Measurements from ENCODE around the gene PRKD3. TPM values are rescaled to one million over a fixed set of nuclear protein-coding genes. Genes with fewer than 3 reads are reported as not detected.

PRKD3 gene
- total RNA-seq, 1 donor from 2014 or later = 14.0 TPM

DNA sequence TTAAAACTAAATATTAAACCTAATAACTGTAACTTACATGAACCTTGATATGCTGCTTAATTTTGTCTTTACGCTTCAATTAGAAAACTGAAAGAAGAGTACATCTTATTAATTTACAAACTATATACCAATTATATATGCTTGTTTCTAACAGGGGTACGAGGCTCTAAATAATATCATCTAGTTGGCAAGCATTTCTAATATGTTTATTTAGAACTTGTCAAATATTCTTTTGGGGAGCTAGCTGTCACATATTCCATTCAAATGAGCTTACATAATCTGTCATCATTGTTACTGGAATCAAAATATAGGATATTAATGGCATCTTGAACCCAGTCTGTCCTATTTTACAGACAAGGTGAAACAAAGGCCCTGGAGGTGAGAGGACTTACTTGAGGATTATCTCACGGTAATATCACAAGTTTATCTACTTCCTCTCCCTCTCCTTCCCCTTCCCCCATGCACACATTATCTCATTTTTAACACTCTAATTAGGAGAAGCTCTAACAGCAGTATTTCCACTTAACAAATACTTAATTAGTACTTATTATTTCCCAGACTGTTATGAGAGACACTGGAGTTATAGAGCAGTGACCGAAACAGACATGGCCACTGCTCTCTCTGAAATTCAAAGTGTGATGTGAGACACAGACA is 3.5 kb downstream of the PRKD3 start:
- intact Hi-C loops (cut with micrococcal nuclease) = loop anchor here (10.0 kb wide), 1 partner anchor 1076 kb away; no protein-coding TSS in a partner anchor
- no peak for DNase-seq (ENCODE audit: low spot score)
- H3K27me3 Mint-ChIP-seq (ENCODE audit: low read depth) = peaks cover 26% of the 10 kb centered on the region
- no peaks in the 10 kb centered on the region for H3K9me3 Mint-ChIP-seq
- H3K36me3 Mint-ChIP-seq (ENCODE audit: low read depth) = peaks cover 26% of the 10 kb centered on the region
- peaks cover 46% of the 10 kb centered on the region for H3K4me1 Mint-ChIP-seq (ENCODE audit: low read depth)
- no peak overlapping the region for H3K27ac Mint-ChIP-seq
- no peak overlapping the region for H3K4me3 Mint-ChIP-seq (ENCODE audit: low read depth)

DNA sequence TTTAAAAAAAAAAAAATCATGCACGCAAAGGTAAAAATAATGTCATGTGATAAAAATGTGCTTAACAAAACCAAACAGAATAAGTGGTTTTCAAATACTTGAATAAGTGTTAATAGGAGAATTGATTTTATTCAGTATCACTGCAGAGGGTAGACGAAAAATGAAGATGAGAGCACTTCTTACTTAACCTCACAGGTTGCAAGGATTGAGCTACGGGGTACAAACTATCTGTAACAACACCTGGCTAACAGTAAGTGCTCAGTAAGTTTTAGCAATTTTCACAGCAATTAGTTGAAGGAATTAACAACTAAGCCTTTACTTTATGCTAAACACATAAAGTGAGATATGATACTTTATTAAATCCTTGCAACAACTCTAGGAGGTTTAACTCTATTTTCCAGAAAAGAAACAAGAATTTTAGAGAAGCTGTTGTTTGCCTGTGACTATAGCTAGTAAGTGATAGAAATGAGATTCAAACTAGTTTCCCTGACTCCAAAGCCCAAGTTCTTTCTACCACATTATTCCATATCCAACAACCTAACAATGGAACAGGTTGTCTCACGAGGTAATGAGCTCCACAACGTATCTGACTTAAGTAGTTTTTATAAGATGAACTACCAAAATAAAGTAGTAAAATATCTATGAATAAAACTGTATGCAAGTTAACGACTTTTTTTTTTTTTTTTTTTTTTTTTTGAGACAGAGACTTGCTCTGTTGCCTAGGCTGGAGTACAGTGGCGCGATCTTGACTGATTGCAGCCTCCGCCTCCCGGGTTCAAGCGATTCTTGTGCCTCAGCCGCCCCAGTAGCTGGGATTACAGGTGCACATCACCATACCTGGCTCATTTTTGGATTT is 4.7 kb downstream of the PRKD3 start:
- intact Hi-C loops (cut with micrococcal nuclease) = loop anchor here (10.0 kb wide), 1 partner anchor 1075 kb away; no protein-coding TSS in a partner anchor
- H3K9me3 Mint-ChIP-seq = no peaks in the 10 kb centered on the region
- H3K27ac Mint-ChIP-seq = no peak overlapping the region
- peaks cover 20% of the 10 kb centered on the region for H3K27me3 Mint-ChIP-seq (ENCODE audit: low read depth)
- no peak for DNase-seq (ENCODE audit: low spot score)
- peaks cover 32% of the 10 kb centered on the region for H3K36me3 Mint-ChIP-seq (ENCODE audit: low read depth)
- no peak overlapping the region for H3K4me3 Mint-ChIP-seq (ENCODE audit: low read depth)
- peaks cover 40% of the 10 kb centered on the region for H3K4me1 Mint-ChIP-seq (ENCODE audit: low read depth)

DNA sequence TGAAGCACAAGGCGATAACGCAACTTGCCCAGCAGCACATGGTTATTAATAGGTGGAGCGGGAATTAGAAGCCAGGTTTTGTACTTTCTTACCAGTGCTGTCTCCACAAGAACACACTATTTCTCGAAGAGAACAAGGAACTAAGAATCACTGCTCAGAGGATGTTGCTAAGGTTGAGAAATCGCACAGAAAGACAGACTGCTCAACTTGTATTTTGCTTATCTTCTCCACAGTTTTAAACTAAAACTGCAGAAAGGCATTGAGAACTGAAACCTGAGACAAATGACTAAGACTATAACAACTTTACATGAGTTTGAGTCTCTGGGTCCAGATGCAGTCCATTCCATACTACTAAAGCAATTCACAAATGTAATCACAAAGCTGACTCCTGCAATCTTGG is 6.2 kb downstream of the PRKD3 start:
- Mint-ChIP-seq H3K27ac (no peak overlapping the region), H3K4me3 (ENCODE audit: low read depth) (no peak overlapping the region), H3K4me1 (ENCODE audit: low read depth) (peaks cover 33% of the 10 kb centered on the region), H3K27me3 (ENCODE audit: low read depth) (peaks cover 13% of the 10 kb centered on the region), H3K36me3 (ENCODE audit: low read depth) (peaks cover 25% of the 10 kb centered on the region), H3K9me3 (no peaks in the 10 kb centered on the region)
- intact Hi-C loops (cut with micrococcal nuclease) = no loop called here
- no peak for DNase-seq (ENCODE audit: low spot score)

DNA sequence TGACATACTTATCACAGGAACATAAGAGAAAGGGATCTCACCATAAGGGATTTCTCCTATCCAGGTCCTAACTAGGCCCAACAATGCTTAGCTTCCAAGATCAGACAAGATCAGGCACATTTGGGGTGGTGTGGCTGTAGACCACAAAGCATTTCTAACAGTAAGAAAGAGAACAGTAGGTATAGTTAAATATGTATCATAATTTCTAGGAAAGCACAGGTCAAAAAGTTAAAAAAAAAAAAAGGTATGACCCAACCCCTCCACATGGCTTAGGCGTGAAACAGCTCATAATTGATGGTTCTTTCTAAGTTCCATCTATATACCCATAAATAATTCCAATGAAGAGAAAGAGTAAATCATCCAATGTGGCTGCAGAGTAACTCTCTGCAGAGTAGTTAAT is 6.9 kb downstream of the PRKD3 start:
- intact Hi-C loops (cut with micrococcal nuclease) = no loop called here
- Mint-ChIP-seq H3K27me3 (ENCODE audit: low read depth) (peaks cover 10% of the 10 kb centered on the region), H3K36me3 (ENCODE audit: low read depth) (peaks cover 22% of the 10 kb centered on the region), H3K27ac (no peak overlapping the region), H3K9me3 (no peaks in the 10 kb centered on the region), H3K4me3 (ENCODE audit: low read depth) (no peak overlapping the region), H3K4me1 (ENCODE audit: low read depth) (peaks cover 29% of the 10 kb centered on the region)
- no peak for DNase-seq (ENCODE audit: low spot score)

DNA sequence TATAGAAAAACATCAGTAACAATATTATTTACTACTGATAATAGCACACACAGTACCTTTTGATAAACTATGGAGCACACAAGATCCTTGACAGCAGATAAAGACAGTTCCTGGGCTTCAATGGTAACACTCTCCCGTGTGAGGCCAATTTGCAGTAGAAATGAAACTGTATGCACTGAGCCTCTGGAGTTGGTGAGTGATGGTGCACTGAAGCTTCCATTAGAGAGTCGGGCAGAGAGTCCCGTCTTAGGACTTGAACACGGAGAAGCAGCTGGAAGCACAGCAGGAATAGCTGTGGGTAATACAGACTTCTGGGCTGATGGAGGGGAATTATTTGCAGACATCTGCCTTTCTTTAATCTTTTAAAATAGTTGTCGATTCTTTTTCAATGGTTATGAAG is 8.5 kb downstream of the PRKD3 start:
- H3K4me1 Mint-ChIP-seq (ENCODE audit: low read depth) = peaks cover 19% of the 10 kb centered on the region

DNA sequence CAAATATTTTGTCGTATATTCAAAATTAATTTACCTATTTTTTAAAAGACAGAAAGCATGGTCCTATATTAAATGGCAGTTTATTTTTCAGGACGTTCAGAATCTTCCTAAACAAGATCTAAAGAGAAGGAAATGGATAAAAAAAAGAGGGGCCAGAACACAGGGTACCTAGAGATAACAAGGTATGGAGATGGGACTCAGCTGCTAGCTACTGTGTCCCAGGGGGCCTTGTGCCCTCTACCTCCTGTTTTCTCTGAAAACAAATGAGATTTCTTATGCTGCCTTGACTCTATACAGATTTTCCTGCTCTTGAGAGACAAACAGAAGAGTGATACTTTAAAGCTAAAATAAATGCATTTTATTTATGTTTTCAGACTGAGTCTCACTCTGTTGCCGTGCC is 9.3 kb downstream of the PRKD3 start:
- no peak overlapping the region for H3K27ac Mint-ChIP-seq

More for the DNA sequence above, 8.5 kb downstream of the PRKD3 start:
- intact Hi-C loops (cut with micrococcal nuclease) = no loop called here
- H3K4me3 Mint-ChIP-seq (ENCODE audit: low read depth) = no peak overlapping the region
- peaks cover 5% of the 10 kb centered on the region for H3K27me3 Mint-ChIP-seq (ENCODE audit: low read depth)
- peaks cover 18% of the 10 kb centered on the region for H3K36me3 Mint-ChIP-seq (ENCODE audit: low read depth)
- H3K9me3 Mint-ChIP-seq = no peaks in the 10 kb centered on the region
- no peak overlapping the region for H3K27ac Mint-ChIP-seq
- DNase-seq (ENCODE audit: low spot score) = no peak

DNA sequence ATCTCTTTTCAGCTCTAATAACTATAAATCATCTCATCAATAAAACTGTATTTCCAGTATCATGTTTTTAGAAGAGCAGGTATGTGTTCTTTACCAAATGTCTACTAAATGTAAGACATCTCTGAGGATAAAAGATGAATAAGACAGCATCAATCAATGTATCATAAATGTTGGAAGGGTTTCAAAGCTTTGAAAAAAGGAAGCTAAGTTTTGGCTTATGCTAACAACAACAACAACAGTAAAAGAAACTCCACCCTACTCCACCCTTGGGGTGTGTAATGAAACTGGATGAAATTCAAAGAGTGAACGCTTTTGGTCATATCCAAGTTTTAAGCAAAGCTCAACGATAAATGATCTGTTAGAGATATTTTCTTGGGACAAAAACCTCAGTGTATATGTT is 17.1 kb downstream of the PRKD3 start:
- H3K27ac Mint-ChIP-seq = no peak overlapping the region
- no peak for DNase-seq (ENCODE audit: low spot score)
- intact Hi-C loops (cut with micrococcal nuclease) = no loop called here
- H3K4me3 Mint-ChIP-seq (ENCODE audit: low read depth) = no peak overlapping the region
- peaks cover 3% of the 10 kb centered on the region for H3K36me3 Mint-ChIP-seq (ENCODE audit: low read depth)
- peaks cover 1% of the 10 kb centered on the region for H3K27me3 Mint-ChIP-seq (ENCODE audit: low read depth)
- no peaks in the 10 kb centered on the region for H3K9me3 Mint-ChIP-seq
- H3K4me1 Mint-ChIP-seq (ENCODE audit: low read depth) = peaks cover 7% of the 10 kb centered on the region

More for the DNA sequence above, 9.3 kb downstream of the PRKD3 start:
- DNase-seq (ENCODE audit: low spot score) = no peak
- H3K4me3 Mint-ChIP-seq (ENCODE audit: low read depth) = no peak overlapping the region
- peaks cover 20% of the 10 kb centered on the region for H3K36me3 Mint-ChIP-seq (ENCODE audit: low read depth)
- peaks cover 5% of the 10 kb centered on the region for H3K27me3 Mint-ChIP-seq (ENCODE audit: low read depth)
- H3K9me3 Mint-ChIP-seq = no peaks in the 10 kb centered on the region
- intact Hi-C loops (cut with micrococcal nuclease) = no loop called here
- peaks cover 20% of the 10 kb centered on the region for H3K4me1 Mint-ChIP-seq (ENCODE audit: low read depth)

DNA sequence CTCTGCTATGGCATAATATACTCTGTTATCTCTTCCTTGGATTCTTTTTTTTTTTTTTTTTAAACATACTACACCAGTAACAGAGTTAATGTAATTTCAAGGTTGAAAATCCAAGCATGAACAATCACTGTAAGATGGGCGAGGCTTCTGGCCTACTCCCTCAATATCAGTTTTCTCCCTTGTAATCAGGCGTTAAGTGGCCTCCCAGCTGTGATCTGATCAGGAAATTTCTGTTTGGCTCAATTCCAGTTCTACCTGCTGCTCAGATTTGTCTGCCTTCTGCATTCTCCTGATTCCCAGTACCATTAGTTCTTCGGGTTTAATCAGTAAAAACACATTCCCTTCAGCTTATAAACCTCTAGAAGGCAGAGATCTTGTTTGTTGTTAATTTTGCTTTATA is 18.6 kb downstream of the PRKD3 start:
- peaks cover under 1% of the 10 kb centered on the region for H3K36me3 Mint-ChIP-seq (ENCODE audit: low read depth)
- no peaks in the 10 kb centered on the region for H3K27me3 Mint-ChIP-seq (ENCODE audit: low read depth)
- no peaks in the 10 kb centered on the region for H3K9me3 Mint-ChIP-seq
- DNase-seq (ENCODE audit: low spot score) = no peak
- intact Hi-C loops (cut with micrococcal nuclease) = no loop called here
- H3K4me1 Mint-ChIP-seq (ENCODE audit: low read depth) = peaks cover 2% of the 10 kb centered on the region
- H3K4me3 Mint-ChIP-seq (ENCODE audit: low read depth) = no peak overlapping the region
- no peak overlapping the region for H3K27ac Mint-ChIP-seq

DNA sequence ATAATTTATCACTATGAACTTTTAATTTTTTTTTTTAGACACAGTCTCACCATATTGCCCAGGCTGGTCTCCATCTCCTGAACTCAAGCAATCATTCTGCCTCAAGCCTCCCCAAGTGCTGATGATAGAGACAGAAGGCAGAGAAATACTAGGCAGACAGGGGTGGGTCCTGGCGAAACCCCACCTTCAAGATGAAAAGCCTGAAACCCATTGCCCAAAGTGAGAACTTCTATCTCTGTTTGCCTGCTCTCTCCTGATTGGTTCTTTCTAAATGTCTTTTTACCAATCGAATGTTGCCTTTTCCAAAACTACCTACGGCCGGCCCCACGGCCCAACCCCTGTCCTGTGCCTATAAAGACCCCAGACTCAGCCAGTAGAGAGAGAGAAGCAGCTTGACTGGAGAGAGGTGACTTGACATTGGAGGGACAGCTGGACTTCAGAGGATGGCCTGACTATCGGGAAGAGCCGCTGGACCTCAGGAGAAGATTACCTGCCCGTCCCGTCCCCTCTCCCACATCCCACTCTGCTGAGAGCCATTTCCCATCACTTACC is 21.9 kb downstream of the PRKD3 start:
- intact Hi-C loops (cut with micrococcal nuclease) = no loop called here
- Mint-ChIP-seq H3K36me3 (ENCODE audit: low read depth) (no peaks in the 10 kb centered on the region), H3K4me3 (ENCODE audit: low read depth) (no peak overlapping the region), H3K4me1 (ENCODE audit: low read depth) (no peaks in the 10 kb centered on the region), H3K27me3 (ENCODE audit: low read depth) (no peaks in the 10 kb centered on the region), H3K27ac (no peak overlapping the region), H3K9me3 (no peaks in the 10 kb centered on the region)
- no peak for DNase-seq (ENCODE audit: low spot score)

DNA sequence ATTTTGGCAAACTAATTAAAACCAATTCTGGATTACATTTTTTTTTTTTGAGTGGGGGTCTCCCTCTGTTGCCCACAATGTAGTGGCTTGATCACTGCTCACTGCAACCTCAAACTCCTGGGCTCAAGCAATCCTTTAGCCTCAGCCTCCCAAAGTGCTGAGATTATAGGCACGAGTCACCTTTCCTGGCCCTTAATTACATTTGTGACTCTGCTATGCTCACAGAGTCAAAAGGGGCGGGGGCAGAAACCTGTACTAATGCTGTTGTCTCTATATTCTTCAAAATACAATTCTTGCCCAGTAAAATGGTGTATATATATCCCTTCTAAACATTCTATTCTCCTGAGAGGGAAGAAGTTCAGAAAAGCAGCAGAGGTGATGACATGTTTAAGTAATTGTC is 23.2 kb downstream of the PRKD3 start:
- intact Hi-C loops (cut with micrococcal nuclease) = no loop called here
- H3K27ac Mint-ChIP-seq = no peak overlapping the region
- no peaks in the 10 kb centered on the region for H3K9me3 Mint-ChIP-seq
- no peak overlapping the region for H3K4me3 Mint-ChIP-seq (ENCODE audit: low read depth)
- H3K36me3 Mint-ChIP-seq (ENCODE audit: low read depth) = no peaks in the 10 kb centered on the region
- no peaks in the 10 kb centered on the region for H3K4me1 Mint-ChIP-seq (ENCODE audit: low read depth)
- no peak for DNase-seq (ENCODE audit: low spot score)
- H3K27me3 Mint-ChIP-seq (ENCODE audit: low read depth) = no peaks in the 10 kb centered on the region

DNA sequence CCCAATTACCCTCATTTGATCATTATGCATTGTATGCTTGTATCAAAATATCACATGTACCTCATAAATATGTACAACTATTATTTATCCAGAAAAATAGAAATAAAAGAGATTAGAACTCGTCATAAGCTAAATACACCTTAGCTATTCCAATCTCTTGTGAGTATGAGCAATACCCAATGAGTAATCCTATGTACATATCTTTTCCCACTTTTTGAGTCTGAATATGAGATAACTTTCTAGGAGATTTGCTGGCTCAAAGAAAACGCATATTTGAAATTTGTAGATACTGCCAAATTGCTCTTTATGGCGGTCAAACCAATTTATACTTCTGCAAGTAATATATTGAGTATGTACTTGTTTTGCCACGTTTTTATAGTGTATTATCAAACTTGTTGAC is 24.1 kb downstream of the PRKD3 start:
- Mint-ChIP-seq H3K4me3 (ENCODE audit: low read depth) (no peak overlapping the region), H3K9me3 (no peaks in the 10 kb centered on the region), H3K27ac (no peak overlapping the region), H3K4me1 (ENCODE audit: low read depth) (no peaks in the 10 kb centered on the region), H3K27me3 (ENCODE audit: low read depth) (no peaks in the 10 kb centered on the region), H3K36me3 (ENCODE audit: low read depth) (no peaks in the 10 kb centered on the region)
- no peak for DNase-seq (ENCODE audit: low spot score)
- intact Hi-C loops (cut with micrococcal nuclease) = no loop called here

DNA sequence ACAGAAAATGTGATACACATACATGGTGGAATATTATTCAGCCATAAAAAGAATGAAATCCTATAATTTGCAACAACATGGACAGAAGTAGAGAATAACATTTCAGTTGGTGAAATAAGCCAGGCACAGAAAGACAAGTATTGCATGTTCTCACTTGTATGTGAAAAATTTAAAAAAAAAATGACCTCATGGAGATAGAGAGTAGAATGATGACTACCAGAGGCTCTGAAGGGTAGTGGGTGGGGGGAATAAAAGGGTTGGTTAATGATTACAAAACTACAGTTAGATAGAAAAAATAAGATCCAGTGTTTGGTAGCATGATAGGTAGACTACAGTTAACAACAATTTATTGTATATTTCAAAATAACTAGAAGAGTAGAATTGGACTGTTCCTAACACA is 24.5 kb downstream of the PRKD3 start:
- intact Hi-C loops (cut with micrococcal nuclease) = no loop called here
- no peak for DNase-seq (ENCODE audit: low spot score)
- Mint-ChIP-seq H3K4me3 (ENCODE audit: low read depth) (no peak overlapping the region), H3K27ac (no peak overlapping the region), H3K4me1 (ENCODE audit: low read depth) (no peaks in the 10 kb centered on the region), H3K36me3 (ENCODE audit: low read depth) (no peaks in the 10 kb centered on the region), H3K27me3 (ENCODE audit: low read depth) (no peaks in the 10 kb centered on the region), H3K9me3 (no peaks in the 10 kb centered on the region)

DNA sequence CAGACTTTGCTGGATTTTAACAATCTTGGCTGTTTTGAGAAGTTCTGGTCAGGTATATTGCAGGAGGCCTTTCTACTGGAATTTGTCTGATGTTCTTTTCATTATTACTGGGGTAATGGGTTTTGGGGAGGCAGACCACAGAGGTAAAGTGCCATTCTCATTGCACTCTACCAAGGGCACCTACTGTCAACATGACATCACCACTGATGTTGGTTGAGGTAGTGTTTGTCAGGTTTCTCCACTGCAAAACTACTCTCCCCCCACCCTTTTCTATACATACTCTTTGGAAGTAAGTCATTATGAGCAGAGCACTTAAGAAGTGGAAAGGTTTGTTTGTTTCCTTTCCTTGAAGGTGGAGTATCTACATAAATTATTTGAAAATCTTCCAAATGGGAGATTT is 27.0 kb downstream of the PRKD3 start:
- no peak overlapping the region for H3K4me3 Mint-ChIP-seq (ENCODE audit: low read depth)

More for the DNA sequence above, 27.0 kb downstream of the PRKD3 start:
- Mint-ChIP-seq H3K27me3 (ENCODE audit: low read depth) (no peaks in the 10 kb centered on the region), H3K4me1 (ENCODE audit: low read depth) (no peaks in the 10 kb centered on the region), H3K36me3 (ENCODE audit: low read depth) (no peaks in the 10 kb centered on the region), H3K27ac (no peak overlapping the region), H3K9me3 (no peaks in the 10 kb centered on the region)
- no peak for DNase-seq (ENCODE audit: low spot score)
- intact Hi-C loops (cut with micrococcal nuclease) = no loop called here
